ENCODE results near the gene SNX20. TPM values are rescaled to one million over a fixed set of nuclear protein-coding genes. Genes with fewer than 3 reads are reported as not detected.

The SNX20 gene
- total RNA-seq, 2 donors from 2014 or later = 0.82 to 2.5 TPM

DNA sequence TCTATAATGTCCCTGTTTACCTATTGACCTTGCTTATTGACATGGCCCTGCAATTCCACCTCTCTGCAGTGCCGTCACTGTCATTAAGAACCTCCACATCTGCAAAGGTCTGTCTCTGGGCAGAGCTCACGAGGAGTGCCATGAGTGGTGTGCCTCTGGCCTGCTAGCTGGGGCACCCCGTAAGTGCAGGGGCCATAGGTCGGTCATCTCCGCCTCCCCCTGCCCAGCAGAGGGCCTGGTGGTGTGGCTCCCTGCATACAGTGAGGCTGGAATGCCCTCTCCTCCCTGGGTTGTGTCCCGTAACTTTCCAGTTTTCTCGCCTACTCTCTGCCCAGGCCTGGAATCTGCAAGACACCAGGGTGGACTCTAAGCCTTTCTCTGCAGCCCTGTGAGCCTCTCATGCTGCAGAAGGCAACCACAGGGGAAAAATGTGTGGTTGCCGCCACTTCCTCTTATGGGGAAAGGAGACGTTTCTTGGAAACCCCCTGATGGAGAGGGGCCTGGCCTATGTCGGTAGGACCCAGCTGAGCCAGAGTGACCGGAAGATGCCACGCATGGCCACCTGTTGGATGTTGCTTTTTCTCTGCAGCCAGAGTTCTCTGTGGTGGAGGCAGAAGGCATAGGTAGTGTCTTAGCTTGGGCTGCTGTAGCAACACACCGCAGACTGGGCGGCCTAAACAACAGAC lies 2.7 kb upstream of the SNX20 start:
- DNase-seq (ENCODE audit: low spot score) = no peak
- Histone ChIP-seq H3K27me3 (replicated peaks; ENCODE audit: insufficient read depth) (no peaks in the 10 kb centered on the region), H3K4me3 (no peak overlapping the region), H3K36me3 (no peaks in the 10 kb centered on the region), H3K27ac (no peak overlapping the region), H3K4me1 (replicated peaks) (no peaks in the 10 kb centered on the region), H3K9me3 (no peaks in the 10 kb centered on the region)
- 76% methylated on average over 14 of the region's 14 CpGs for WGBS
- no peak for TF ChIP-seq POLR2A (IDR thresholded peaks at IDR 0.05)
- intact Hi-C loops (cut with DNase I) = no loop called here

DNA sequence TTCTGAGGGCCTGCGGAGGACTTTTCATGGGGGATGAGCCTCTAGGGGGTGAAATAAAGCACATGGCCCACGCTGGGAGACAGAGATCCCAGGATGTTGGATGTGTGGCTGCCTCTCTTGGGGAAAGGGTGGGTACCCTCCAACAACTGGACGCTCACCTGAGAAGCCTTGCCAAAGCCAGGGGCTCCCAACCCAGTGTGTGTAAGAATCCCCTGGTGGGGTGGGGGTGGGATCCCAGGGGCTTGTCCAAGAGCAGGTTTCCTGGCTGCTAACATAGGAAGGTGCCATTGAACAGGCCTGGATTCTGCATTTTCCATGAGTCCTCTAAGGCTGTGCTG lies 587 bp downstream of the SNX20 start:
- Histone ChIP-seq H3K36me3 (no peaks in the 10 kb centered on the region), H3K27ac (no peak overlapping the region), H3K4me1 (replicated peaks) (no peaks in the 10 kb centered on the region), H3K27me3 (replicated peaks; ENCODE audit: insufficient read depth) (no peaks in the 10 kb centered on the region), H3K9me3 (no peaks in the 10 kb centered on the region), H3K4me3 (no peak overlapping the region)
- DNase-seq (ENCODE audit: low spot score) = no peak
- WGBS = 97% methylated on average over 3 of the region's 3 CpGs
- TF ChIP-seq, protein P1, sequence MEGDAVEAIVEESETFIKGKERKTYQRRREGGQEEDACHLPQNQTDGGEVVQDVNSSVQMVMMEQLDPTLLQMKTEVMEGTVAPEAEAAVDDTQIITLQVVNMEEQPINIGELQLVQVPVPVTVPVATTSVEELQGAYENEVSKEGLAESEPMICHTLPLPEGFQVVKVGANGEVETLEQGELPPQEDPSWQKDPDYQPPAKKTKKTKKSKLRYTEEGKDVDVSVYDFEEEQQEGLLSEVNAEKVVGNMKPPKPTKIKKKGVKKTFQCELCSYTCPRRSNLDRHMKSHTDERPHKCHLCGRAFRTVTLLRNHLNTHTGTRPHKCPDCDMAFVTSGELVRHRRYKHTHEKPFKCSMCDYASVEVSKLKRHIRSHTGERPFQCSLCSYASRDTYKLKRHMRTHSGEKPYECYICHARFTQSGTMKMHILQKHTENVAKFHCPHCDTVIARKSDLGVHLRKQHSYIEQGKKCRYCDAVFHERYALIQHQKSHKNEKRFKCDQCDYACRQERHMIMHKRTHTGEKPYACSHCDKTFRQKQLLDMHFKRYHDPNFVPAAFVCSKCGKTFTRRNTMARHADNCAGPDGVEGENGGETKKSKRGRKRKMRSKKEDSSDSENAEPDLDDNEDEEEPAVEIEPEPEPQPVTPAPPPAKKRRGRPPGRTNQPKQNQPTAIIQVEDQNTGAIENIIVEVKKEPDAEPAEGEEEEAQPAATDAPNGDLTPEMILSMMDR (IDR thresholded peaks at IDR 0.05) = no peak
- TF ChIP-seq POLR2A (IDR thresholded peaks at IDR 0.05) (no peak), POLR2AphosphoS5 (IDR thresholded peaks at IDR 0.05) (no peak)
- intact Hi-C loops (cut with DNase I) = no loop called here

DNA sequence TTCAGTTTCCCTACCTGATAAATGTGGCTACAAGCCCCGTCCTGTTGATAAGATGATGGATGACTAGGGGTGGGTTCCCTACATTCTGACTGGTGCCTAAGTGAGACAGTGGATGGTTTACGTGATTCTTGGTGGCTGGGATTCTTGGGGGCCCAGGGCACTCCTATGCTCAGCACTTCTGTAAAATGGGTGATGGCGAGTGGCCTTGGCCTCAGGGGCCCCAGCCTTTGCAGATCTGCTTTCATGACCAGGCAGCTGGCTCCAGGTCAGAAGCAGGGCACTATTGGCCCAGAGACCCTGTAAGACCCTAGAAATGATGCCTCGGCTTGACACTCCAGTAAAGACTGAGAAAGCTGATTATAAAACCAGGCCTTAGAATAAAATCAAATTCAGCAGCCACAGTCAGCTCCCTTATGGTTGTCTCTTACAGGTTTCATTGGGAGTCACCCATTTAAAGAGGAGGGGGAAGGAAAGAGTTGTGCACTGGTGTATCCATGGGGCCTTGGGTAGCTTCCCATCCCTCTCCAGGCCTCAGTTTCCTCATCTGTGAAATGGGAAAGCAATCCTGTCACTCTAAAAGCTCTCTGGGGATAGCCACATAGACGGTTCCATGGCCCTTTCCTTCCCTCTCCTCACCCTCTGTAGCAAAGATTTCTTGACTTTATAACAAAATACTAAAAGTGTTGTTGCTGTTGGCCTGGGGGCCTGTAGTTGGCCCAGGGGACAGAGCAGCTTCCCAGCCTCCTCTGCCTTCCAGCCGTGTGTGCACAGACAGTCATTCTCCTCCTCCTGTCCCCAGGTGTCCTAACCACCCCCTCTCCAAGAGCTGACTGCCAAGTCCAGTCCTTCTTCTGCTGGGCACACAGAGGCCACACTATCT lies 1.2 kb downstream of the SNX20 start:
- Histone ChIP-seq H3K27ac (no peak overlapping the region), H3K4me3 (no peak overlapping the region), H3K36me3 (no peaks in the 10 kb centered on the region), H3K9me3 (no peaks in the 10 kb centered on the region), H3K4me1 (replicated peaks) (no peaks in the 10 kb centered on the region), H3K27me3 (replicated peaks; ENCODE audit: insufficient read depth) (no peaks in the 10 kb centered on the region)
- intact Hi-C loops (cut with DNase I) = no loop called here
- no peak for DNase-seq (ENCODE audit: low spot score)
- TF ChIP-seq POLR2AphosphoS5 (IDR thresholded peaks at IDR 0.05) (no peak), POLR2A (IDR thresholded peaks at IDR 0.05) (no peak)
- TF ChIP-seq, protein P1 (IDR thresholded peaks at IDR 0.05) = no peak
- WGBS = 93% methylated on average over 6 of the region's 6 CpGs

DNA sequence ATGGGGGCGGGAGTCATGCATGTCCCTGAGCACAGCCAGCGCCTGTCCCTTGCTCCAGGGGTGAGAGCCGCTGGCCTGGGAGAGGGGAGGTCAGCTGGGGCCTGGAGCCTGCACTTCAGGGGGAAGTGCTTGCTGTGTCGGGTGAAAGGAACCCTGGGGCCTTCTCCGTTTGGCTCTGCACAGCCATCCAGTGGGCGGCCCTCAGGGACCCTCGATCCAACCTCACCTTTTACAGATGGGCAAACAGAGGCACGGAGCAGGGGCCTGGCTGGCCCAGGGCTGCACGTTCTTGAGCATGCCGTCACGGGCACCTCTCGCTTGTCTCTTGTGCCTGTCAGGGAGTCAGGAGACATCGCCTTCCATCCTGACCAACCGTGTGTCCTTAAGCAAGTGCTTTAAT lies 1.8 kb downstream of the SNX20 start:
- Histone ChIP-seq H3K9me3 (no peaks in the 10 kb centered on the region), H3K36me3 (no peaks in the 10 kb centered on the region), H3K27ac (no peak overlapping the region), H3K4me1 (replicated peaks) (no peaks in the 10 kb centered on the region), H3K27me3 (replicated peaks; ENCODE audit: insufficient read depth) (no peaks in the 10 kb centered on the region), H3K4me3 (no peak overlapping the region)
- no peak for DNase-seq (ENCODE audit: low spot score)
- no peak for TF ChIP-seq POLR2A (IDR thresholded peaks at IDR 0.05)
- intact Hi-C loops (cut with DNase I) = no loop called here
- 84% methylated on average over 14 of the region's 14 CpGs for WGBS

DNA sequence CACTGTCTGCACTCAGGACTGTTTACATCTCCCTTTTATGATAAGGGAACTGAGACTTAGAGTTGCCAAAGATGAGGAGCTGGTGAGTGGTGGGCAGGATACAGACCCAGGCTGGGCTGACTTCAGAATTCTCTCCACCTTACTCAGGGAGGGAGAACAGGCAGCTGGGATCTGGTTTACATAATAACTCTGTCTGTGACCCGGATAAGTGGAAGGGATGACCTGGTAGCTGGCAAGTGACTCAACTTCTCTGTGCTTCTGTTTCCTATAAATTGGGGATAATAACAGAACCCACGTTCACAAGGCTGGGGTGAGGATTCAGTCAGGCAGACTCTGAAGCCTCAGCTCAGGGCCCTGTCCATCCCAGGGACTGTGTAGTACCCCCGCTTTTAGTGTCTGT lies 2.6 kb downstream of the SNX20 start:
- Histone ChIP-seq H3K36me3 (no peaks in the 10 kb centered on the region), H3K27me3 (replicated peaks; ENCODE audit: insufficient read depth) (no peaks in the 10 kb centered on the region), H3K4me3 (no peak overlapping the region), H3K4me1 (replicated peaks) (no peaks in the 10 kb centered on the region), H3K27ac (no peak overlapping the region), H3K9me3 (no peaks in the 10 kb centered on the region)
- TF ChIP-seq, protein P1 (IDR thresholded peaks at IDR 0.05) = no peak
- 57% methylated on average over 3 of the region's 3 CpGs for WGBS
- intact Hi-C loops (cut with DNase I) = no loop called here
- DNase-seq (ENCODE audit: low spot score) = no peak

DNA sequence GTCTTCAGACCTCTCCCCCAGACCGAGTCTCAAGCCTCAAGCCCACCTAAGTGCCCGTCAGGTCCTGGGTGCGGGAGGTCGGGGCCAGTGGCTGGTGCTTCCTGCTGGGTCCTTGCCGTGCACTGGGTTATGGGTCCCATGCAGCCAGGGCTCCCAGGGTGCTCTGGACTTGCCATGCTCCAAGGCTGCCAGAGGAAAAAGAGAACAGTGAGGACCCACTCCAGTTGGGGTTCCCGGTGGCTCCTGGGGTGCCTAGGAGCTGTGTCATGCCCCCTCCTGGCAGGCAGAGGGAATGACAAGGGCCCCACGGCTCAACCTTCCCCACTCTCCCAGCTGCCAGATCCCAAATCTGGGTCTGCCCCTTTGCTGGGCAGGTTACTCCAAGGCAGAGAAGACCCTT lies 3.8 kb downstream of the SNX20 start:
- DNase-seq (ENCODE audit: low spot score) = no peak
- Histone ChIP-seq H3K27me3 (replicated peaks; ENCODE audit: insufficient read depth) (no peaks in the 10 kb centered on the region), H3K27ac (no peak overlapping the region), H3K9me3 (no peaks in the 10 kb centered on the region), H3K4me3 (no peak overlapping the region), H3K4me1 (replicated peaks) (no peaks in the 10 kb centered on the region), H3K36me3 (no peaks in the 10 kb centered on the region)
- WGBS = 94% methylated on average over 6 of the region's 7 CpGs
- TF ChIP-seq POLR2A (IDR thresholded peaks at IDR 0.05) (no peak), POLR2AphosphoS5 (IDR thresholded peaks at IDR 0.05) (no peak)
- TF ChIP-seq, protein P1 (IDR thresholded peaks at IDR 0.05) = no peak
- intact Hi-C loops (cut with DNase I) = no loop called here

Data from prostate gland (tissue), 2 donors.